Inferior parietal cortex (tissue), 1 donor: Measurements from ENCODE around the gene KLHDC3.
A peak's percentile ranks its signal among the peaks of the same experiment; 100 is the strongest.
"Not testable (repeated sequence)": the region's sequence is repeated elsewhere in the genome, so short reads cannot be mapped to it uniquely, and the experiment has no call there.

Source experiments
- DNase-seq: peaks from one replicate; pipeline ENCODE4 v3.0.0-alpha.2; 2016; ENCODE audit errors: extremely low spot score

KLHDC3 gene

GRCh38 chr6:42988486-42989020 lies 25.5 kb upstream of the KLHDC3 start:
- no peak for DNase-seq

DNA sequence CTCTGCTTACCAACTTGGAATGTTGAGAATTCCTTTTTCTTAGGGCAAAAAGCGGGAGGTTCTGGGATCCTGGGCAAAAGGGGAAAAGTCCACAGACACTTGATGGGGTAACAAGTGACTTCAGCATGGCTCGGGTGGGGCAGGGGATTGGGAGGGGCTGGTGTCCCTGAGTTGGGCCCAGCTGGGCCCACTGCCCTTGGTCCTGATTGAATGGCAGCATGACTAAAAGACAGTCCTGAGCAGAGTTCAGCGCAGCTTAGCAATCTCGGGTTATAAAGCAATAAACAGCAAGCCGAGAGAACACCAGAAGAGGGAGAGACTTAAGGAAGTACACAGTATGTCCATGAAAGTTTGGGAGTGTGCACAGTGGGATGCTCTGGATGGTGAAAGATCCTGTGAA lies 24.1 kb upstream of the KLHDC3 start:
- DNase-seq: no peak

DNA sequence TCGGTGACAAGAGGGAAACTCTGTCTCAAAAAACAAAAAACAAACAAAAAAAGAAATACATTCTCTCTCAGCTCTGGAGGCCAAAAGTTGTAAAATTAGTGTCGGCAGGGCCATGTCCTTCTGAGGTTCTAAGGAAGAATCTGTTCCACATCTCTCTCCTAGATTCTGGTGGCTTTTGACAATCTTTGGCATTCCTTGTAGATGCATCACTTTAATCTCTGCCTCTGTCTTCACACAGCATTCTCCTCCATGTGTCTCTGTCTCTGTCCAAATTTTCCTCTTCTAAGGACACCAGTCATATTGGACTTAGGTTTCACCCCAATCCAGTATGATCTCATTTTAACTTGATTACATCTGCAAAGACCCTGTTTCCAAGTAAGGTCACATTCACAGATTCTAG lies 20.6 kb upstream of the KLHDC3 start:
- no peak for DNase-seq

DNA sequence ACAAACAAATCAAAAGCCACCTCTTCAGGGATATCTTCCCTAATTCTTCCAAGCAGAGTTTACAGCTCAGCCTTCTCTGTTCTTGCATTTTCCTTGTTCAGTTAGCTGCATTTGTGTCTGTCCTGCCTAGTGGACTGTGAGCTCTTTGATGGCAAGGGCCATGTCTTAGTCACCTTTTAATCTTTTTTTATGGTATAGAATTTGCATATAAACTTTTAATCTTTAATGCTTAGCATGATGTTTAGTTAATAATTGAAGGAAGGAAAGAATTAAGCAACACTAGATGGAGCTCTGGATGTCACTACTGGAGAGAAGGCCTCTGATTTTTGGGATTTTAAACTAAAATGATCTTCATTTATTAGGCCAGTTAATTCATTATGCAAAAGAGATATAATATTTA lies 17.5 kb upstream of the KLHDC3 start:
- no peak for DNase-seq

GRCh38 chr6:42998205-42998604 lies 15.8 kb upstream of the KLHDC3 start:
- DNase-seq: not testable (repeated sequence)

DNA sequence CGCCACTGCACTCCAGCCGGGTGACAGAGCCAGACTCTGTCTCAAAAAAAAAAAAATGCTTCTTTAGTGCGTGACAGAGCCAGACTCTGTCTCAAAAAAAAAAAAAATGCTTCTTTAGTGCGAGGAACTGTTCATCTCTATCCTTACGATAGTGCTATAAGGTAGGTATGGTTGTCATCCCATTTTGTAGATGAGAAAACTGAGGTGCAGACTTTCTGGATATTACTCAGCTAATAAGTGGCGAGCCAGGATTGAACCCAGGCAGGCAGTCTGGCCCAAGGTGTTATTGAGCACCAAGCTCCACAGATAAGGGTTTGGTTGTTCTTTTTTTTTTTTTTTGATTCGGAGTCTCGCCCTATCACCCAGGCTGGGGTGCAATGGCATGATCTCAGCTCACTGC lies 12.2 kb upstream of the KLHDC3 start:
- no peak for DNase-seq

DNA sequence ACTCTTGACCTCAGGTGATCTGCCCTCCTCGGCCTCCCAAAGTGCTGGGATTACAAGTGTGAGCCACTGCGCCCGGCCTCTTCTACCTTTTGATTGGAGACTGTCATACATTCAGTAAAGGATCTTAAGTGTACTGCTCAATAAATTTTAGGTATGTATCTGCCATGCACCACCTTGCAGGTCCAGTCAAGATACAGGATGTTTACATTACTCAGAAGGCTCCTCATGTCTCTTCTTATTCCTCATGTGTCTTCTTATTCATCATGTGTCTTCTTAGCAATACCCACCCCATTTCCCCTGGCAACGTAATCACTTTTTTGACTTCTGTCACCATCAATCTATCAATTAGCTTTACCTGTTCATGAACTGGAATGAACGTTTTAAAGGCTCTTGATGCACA lies 8.2 kb upstream of the KLHDC3 start:
- DNase-seq: no peak

- DNase-seq: no peak
These were observed 7.8 kb upstream of the KLHDC3 start for GRCh38 chr6:43006251-43006650.

DNA sequence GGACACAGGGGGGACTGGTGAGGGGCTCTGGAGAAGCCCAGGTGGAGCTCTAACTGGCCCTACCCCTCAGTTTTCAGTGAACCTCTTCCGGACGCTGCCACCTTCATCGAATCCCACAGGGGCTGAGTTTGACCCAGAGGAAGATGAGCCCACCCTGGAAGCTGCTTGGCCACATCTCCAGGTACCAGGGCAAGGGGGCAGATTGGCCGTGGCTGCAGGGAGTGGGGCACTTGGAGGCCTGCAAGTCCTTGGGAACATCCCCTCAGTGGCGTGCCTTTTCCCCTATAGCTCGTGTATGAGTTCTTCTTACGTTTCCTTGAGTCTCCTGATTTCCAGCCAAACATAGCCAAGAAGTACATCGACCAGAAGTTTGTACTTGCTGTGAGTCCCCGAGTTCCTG lies 6.9 kb upstream of the KLHDC3 start:
- no peak for DNase-seq

DNA sequence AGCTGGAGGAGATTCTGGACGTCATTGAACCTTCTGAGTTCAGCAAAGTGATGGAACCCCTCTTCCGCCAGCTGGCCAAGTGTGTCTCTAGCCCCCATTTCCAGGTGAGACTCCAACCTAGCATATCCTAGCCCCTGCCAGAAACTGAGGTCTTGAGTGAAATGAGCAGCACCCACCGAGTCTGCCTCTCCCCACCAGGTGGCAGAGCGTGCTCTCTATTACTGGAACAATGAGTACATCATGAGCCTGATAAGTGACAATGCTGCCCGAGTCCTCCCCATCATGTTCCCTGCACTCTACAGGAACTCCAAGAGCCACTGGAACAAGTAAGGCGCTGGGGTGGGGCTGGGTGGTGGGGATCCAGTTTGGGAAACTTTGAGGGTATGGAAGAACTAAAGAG lies 4.9 kb upstream of the KLHDC3 start:
- no peak for DNase-seq

GRCh38 chr6:43011207-43011606 lies 2.8 kb upstream of the KLHDC3 start:
- DNase-seq: no peak

DNA sequence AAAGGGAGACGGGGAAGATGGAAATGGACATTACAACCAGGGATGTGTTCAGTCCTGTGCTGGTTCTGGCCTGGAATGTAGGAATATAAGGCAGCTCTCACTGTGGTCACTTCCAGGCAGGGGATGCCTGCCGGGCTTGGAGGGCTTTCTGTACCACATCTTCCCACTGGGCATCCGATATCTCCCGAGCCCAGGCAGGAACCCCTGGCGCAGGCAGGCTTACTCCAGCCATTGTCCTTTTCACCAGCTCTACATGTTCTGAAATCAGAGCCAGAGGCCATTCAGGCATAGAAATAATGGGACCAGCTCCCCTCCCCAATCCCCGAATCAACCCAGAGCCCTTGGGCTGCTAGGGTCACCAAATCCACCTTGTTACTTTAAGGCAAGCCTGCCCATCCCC lies 1.7 kb upstream of the KLHDC3 start:
- DNase-seq: no peak

- peak; percentile 21 for DNase-seq
These were observed 779 bp upstream of the KLHDC3 start for GRCh38 chr6:43013097-43013842.

- DNase-seq: peak; percentile 16
These were observed 423 bp downstream of the KLHDC3 start for GRCh38 chr6:43014434-43014909.

- no peak for DNase-seq
These were observed 2.3 kb downstream of the KLHDC3 start for GRCh38 chr6:43016176-43016942.

- DNase-seq: no peak
These were observed 2.9 kb downstream of the KLHDC3 start for GRCh38 chr6:43016943-43017334.

DNA sequence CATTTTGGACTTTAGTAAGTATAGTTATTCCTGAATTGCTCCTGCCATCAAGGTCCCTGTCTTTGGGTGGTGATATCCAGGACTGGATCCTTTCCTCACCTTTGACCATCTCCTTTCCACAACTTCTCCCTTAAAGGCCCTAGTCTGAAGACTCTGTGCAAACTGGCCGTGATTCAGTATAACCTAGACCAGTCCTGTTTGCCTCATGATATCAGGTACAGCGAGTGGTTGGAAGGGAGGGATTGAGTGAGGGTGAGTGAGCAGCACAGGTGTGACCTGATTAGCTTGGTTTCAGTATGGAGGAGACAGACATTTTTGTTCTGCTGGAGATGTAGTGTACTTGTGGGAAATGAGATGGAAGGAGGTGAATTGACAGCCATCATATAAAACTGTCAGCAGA lies 5.1 kb downstream of the KLHDC3 start:
- DNase-seq: no peak

GRCh38 chr6:43020052-43020705 lies 6.1 kb downstream of the KLHDC3 start:
- DNase-seq: no peak

DNA sequence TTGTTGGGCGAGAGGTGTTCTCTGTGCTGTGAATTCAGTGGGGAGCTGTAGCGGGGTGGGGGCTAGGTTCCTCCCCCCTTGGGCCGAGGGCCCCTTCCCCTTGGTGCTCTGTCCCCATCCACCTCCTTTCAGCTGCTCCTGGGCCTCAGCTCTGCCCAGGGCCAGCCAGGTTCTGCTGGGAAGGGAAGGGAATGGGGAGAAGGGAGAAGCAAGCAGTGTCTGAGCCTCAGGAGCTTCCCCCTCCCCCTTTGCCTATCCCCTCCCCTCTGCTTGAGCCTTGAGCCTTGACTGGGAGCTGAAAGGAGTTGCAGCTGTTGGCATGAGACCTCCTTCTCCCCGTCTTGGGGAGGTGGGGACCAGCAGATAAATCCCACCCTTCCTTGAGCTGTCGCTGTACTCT lies 6.8 kb downstream of the KLHDC3 start:
- DNase-seq: no peak

GRCh38 chr6:43021270-43022047 lies 7.4 kb downstream of the KLHDC3 start, which contains the start of gene RRP36:
TSS of gene RRP36 (plus strand) at chr6:43021623. CDS start at chr6:43021655, 32 bp downstream.
- DNase-seq: peak; percentile 82

DNA sequence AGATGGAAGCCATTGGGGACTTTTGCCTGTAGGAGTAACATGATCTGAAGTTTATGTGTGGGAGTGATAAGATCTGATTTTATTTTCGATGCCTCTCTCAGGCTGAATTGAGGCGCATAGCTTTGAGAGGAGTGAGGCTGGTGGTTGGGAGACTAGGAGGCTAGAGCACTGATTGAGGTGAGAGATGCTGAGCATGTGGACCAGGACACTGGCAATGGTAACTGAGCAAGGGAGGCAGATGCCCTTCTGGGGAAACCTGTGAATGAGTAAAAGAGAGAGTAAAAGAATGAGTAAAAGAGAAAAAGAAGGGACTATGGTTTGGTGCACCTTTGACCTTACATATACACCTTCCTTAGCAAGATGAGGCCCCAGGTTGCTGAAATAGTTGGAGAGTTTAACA lies 10.4 kb downstream of the KLHDC3 start:
- no peak for DNase-seq

GRCh38 chr6:43026365-43026764 lies 12.3 kb downstream of the KLHDC3 start:
- DNase-seq: no peak
